Measurements from ENCODE around the gene FPGS. TPM values are rescaled to one million over a fixed set of nuclear protein-coding genes. Genes with fewer than 3 reads are reported as not detected.

Gene FPGS
- total RNA-seq, 1 donor from 2014 or later: 51.3 TPM

Small RNA genes within 50 kb of the gene (microRNA-seq; reads per million reads assigned to microRNA genes)
- gene MIR2861 (ENCODE audit: unreplicated experiment): not detected
- gene MIR3960 (ENCODE audit: unreplicated experiment): 0.42 reads per million

Other genes starting within 250 kb of the FPGS start
- 113 TPM for gene STXBP1, start 190.6 kb upstream of the FPGS start, total RNA-seq (ENCODE audit: unreplicated experiment)
- 0.85 TPM for gene CFAP157, start 95.9 kb upstream of the FPGS start, total RNA-seq (ENCODE audit: unreplicated experiment)
- 15.3 TPM for gene PTRH1, start 87.2 kb upstream of the FPGS start, total RNA-seq (ENCODE audit: unreplicated experiment)
- gene TTC16, start 86.8 kb upstream of the FPGS start, total RNA-seq (ENCODE audit: unreplicated experiment): 0.08 TPM
- gene TOR2A, start 67.6 kb upstream of the FPGS start, total RNA-seq (ENCODE audit: unreplicated experiment): 29.1 TPM
- gene SH2D3C, start 24.2 kb upstream of the FPGS start, total RNA-seq (ENCODE audit: unreplicated experiment): 137 TPM
- 188 TPM for gene CDK9, start 16.8 kb upstream of the FPGS start, total RNA-seq (ENCODE audit: unreplicated experiment)
- 113 TPM for gene ENG, start 51.8 kb downstream of the FPGS start, total RNA-seq (ENCODE audit: unreplicated experiment)
- 63.3 TPM for gene AK1, start 74.8 kb downstream of the FPGS start, total RNA-seq (ENCODE audit: unreplicated experiment)
- 80.0 TPM for gene ST6GALNAC6, start 96.7 kb downstream of the FPGS start, total RNA-seq (ENCODE audit: unreplicated experiment)
- gene ST6GALNAC4, start 114.2 kb downstream of the FPGS start, total RNA-seq (ENCODE audit: unreplicated experiment): 25.0 TPM
- gene PIP5KL1, start 127.9 kb downstream of the FPGS start, total RNA-seq (ENCODE audit: unreplicated experiment): 2.4 TPM
- gene DPM2, start 135.0 kb downstream of the FPGS start, total RNA-seq (ENCODE audit: unreplicated experiment): 31.5 TPM
- gene EEIG1, start 178.1 kb downstream of the FPGS start, total RNA-seq (ENCODE audit: unreplicated experiment): 27.3 TPM